NCI-H82 treated with DMSO at 0.1 percent for 48 hours (cell line): ENCODE results near the gene THEM5.
"Not testable (repeated sequence)": the region's sequence is repeated elsewhere in the genome, so short reads cannot be mapped to it uniquely, and the experiment has no call there.

Experiments used
- DNase-seq: peaks from one replicate; lab custom pipeline; 2025; ENCODE audit not compliant: unreplicated experiment; lab: John Stamatoyannopoulos, UW

The THEM5 gene

GRCh38 chr1:151853411-151853943 lies at the start of gene THEM5:
THEM5 (minus strand) TSS chr1:151853712; CDS start chr1:151853565, 147 bp downstream.
- no peak for DNase-seq

GRCh38 chr1:151902858-151903257 lies 49.3 kb upstream of the THEM5 start:
- no peak for DNase-seq

- not testable (repeated sequence) for DNase-seq
Observed at GRCh38 chr1:151900804-151901203, 47.3 kb upstream of the THEM5 start.

- DNase-seq, result no peak
Observed at GRCh38 chr1:151898519-151898991, 45.0 kb upstream of the THEM5 start.

GRCh38 chr1:151897991-151898431 lies 44.5 kb upstream of the THEM5 start:
- no peak for DNase-seq

GRCh38 chr1:151893176-151893924 lies 39.8 kb upstream of the THEM5 start:
- no peak for DNase-seq

- no peak for DNase-seq
Observed at GRCh38 chr1:151892190-151892589, 38.7 kb upstream of the THEM5 start.

- no peak for DNase-seq
Observed at GRCh38 chr1:151891512-151891911, 38.0 kb upstream of the THEM5 start.

GRCh38 chr1:151888972-151889570 lies 35.6 kb upstream of the THEM5 start:
- no peak for DNase-seq

- no peak for DNase-seq
Observed at GRCh38 chr1:151887028-151887427, 33.5 kb upstream of the THEM5 start.

- DNase-seq, result no peak
Observed at GRCh38 chr1:151885479-151885878, 32.0 kb upstream of the THEM5 start.

- DNase-seq, result not testable (repeated sequence)
Observed at GRCh38 chr1:151884879-151885278, 31.4 kb upstream of the THEM5 start.

- DNase-seq, result not testable (repeated sequence)
Observed at GRCh38 chr1:151884445-151884844, 30.9 kb upstream of the THEM5 start.

GRCh38 chr1:151883898-151884297 lies 30.4 kb upstream of the THEM5 start:
- not testable (repeated sequence) for DNase-seq

GRCh38 chr1:151882918-151883317 lies 29.4 kb upstream of the THEM5 start:
- DNase-seq, result not testable (repeated sequence)

- no peak for DNase-seq
Observed at GRCh38 chr1:151882466-151882865, 29.0 kb upstream of the THEM5 start.

GRCh38 chr1:151881479-151881878 lies 28.0 kb upstream of the THEM5 start:
- DNase-seq, result no peak

GRCh38 chr1:151875419-151876097 lies 22.0 kb upstream of the THEM5 start:
- DNase-seq, result no peak

- DNase-seq, result not testable (repeated sequence)
Observed at GRCh38 chr1:151872776-151873175, 19.3 kb upstream of the THEM5 start.

GRCh38 chr1:151871284-151872030 lies 17.9 kb upstream of the THEM5 start:
- DNase-seq, result no peak

- no peak for DNase-seq
Observed at GRCh38 chr1:151868486-151868885, 15.0 kb upstream of the THEM5 start.
